Uterus (tissue), 4 donors: ENCODE data around the gene DMRTB1. TPM values are rescaled to one million over a fixed set of nuclear protein-coding genes. Genes with fewer than 3 reads are reported as not detected.
"Not testable (repeated sequence)": the region's sequence is repeated elsewhere in the genome, so short reads cannot be mapped to it uniquely, and the experiment has no call there.

Source experiments
- DNase-seq, 2 donors: peaks; one replicate each; pipeline ENCODE4 v3.0.0-alpha.2; 2019 to 2020
- H3K27ac ChIP-seq, 2 donors: fragments of 200-600 bp; sonication (generic); 1 replicate in 1 of 2; 2 replicates in 1 of 2; pipeline ENCODE4 v1.5.1; 2016 to 2018
- H3K27me3 ChIP-seq, 2 donors: fragments of 200-600 bp; sonication (generic); one replicate each; pipeline ENCODE4 v1.5.1; 2018 to 2019; ENCODE audit warnings: control low read depth in 1 of 2
- H3K36me3 ChIP-seq, 2 donors: fragments of 200-600 bp; sonication (generic); one replicate each; pipeline ENCODE4 v1.5.1; 2019; ENCODE audit warnings: control low read depth in 1 of 2
- H3K4me1 ChIP-seq, 2 donors: fragments of 200-600 bp; sonication (generic); one replicate each; pipeline ENCODE4 v1.5.1; 2018 to 2019; ENCODE audit warnings: control low read depth in 1 of 2
- H3K4me3 ChIP-seq, 2 donors: fragments of 200-600 bp; sonication (generic); 1 replicate in 1 of 2; 2 replicates in 1 of 2; pipeline ENCODE4 v1.5.1; 2018 to 2019; ENCODE audit warnings: mild to moderate bottlenecking in 1 of 2
- H3K9me3 ChIP-seq, 2 donors: fragments of 200-600 bp; sonication (generic); one replicate each; pipeline ENCODE4 v1.5.1; 2019; ENCODE audit warnings: control low read depth in 1 of 2
- CTCF ChIP-seq, 4 experiments: fragments of 200-600 bp in 2 of 4; fragments of 450-650 bp in 2 of 4; sonication (generic) in 2 of 4; IDR thresholded peaks; one replicate each; pipeline ENCODE4 v1.5.1; 2016 to 2019; ENCODE audit warnings: antibody characterized with exemption in 4 of 4, mild to moderate bottlenecking in 2 of 4, moderate library complexity in 1 of 4
- POLR2A ChIP-seq, 2 donors: fragments of 450-650 bp; IDR thresholded peaks; one replicate each; pipeline ENCODE4 v1.6.1; 2016; ENCODE audit warnings: antibody characterized with exemption in 2 of 2, mild to moderate bottlenecking in 1 of 2, moderate library complexity in 1 of 2
- intact Hi-C: fragments of 100-400 bp; cut with DNase I; formaldehyde crosslinking; loops from one replicate; pipeline ENCODE4 v1.15.1; 2023; ENCODE audit warnings: low total_unique reads
- total RNA-seq, 4 donors: library from RNA; depleted of rRNA in 3 of 4; stranded (reverse); fragments of >200 nt in 3 of 4; gene quantifications; one replicate each; pipeline versions ENCODE4 v1.1.0 to v1.2.4, GENCODE V29; 2014 to 2023
- donor health status: DM: yes; HTN: yes; CAD: no.

Gene DMRTB1
- total RNA-seq, 4 donors from 2014 or later: not detected

- no peak for TF ChIP-seq POLR2A (IDR thresholded peaks at IDR 0.05)
- TF ChIP-seq CTCF (IDR thresholded peaks at IDR 0.05): no peak
- H3K4me3 ChIP-seq: no peak overlapping the region
- no peak overlapping the region for H3K27ac ChIP-seq
- no peaks in the 10 kb centered on the region for H3K4me1 ChIP-seq
- no peaks in the 10 kb centered on the region for H3K27me3 ChIP-seq
- H3K36me3 ChIP-seq: no peaks in the 10 kb centered on the region
- intact Hi-C loops: no loop called here
- DNase-seq: no peak
- no peaks in the 10 kb centered on the region for H3K9me3 ChIP-seq
Observed at GRCh38 chr1:53430261-53430660, 28.9 kb upstream of the DMRTB1 start.

DNA sequence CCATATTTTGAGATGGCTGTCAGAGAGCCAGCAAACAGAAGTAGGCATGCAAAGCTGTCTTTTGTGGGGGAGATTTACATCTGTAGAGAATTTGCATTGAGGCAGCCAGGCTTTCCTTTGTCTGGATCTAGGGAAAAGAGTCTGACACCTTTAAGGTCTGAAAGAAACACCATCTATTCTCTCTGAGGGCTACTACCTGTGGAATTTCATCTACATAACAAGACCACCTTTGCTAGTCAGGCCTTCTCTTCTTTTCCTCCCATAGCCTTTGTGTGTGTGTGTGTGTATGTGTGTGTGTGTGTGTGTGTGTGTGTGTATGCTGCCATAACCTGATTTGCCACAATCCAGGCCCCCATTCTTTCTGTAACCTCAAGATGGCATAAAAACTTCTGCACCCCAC lies 28.4 kb upstream of the DMRTB1 start:
- H3K36me3 ChIP-seq: no peaks in the 10 kb centered on the region
- no peaks in the 10 kb centered on the region for H3K4me1 ChIP-seq
- TF ChIP-seq CTCF (IDR thresholded peaks at IDR 0.05) (no peak), POLR2A (IDR thresholded peaks at IDR 0.05) (no peak)
- no peaks in the 10 kb centered on the region for H3K9me3 ChIP-seq
- no peaks in the 10 kb centered on the region for H3K27me3 ChIP-seq
- DNase-seq: no peak
- H3K4me3 ChIP-seq: no peak overlapping the region
- no peak overlapping the region for H3K27ac ChIP-seq
- intact Hi-C loops: no loop called here

GRCh38 chr1:53431244-53431643 lies 28.0 kb upstream of the DMRTB1 start:
- Histone ChIP-seq H3K27me3 (no peaks in the 10 kb centered on the region), H3K36me3 (no peaks in the 10 kb centered on the region), H3K4me3 (no peak overlapping the region), H3K27ac (no peak overlapping the region), H3K4me1 (no peaks in the 10 kb centered on the region), H3K9me3 (no peaks in the 10 kb centered on the region)
- DNase-seq: no peak
- intact Hi-C loops: no loop called here
- TF ChIP-seq POLR2A (IDR thresholded peaks at IDR 0.05) (no peak), CTCF (IDR thresholded peaks at IDR 0.05) (no peak)

GRCh38 chr1:53431805-53432565 lies 27.2 kb upstream of the DMRTB1 start:
- H3K36me3 ChIP-seq: no peaks in the 10 kb centered on the region
- H3K9me3 ChIP-seq: no peaks in the 10 kb centered on the region
- intact Hi-C loops: no loop called here
- H3K27me3 ChIP-seq: no peaks in the 10 kb centered on the region
- H3K4me1 ChIP-seq: no peaks in the 10 kb centered on the region
- no peak overlapping the region for H3K27ac ChIP-seq
- TF ChIP-seq CTCF (IDR thresholded peaks at IDR 0.05) (no peak), POLR2A (IDR thresholded peaks at IDR 0.05) (no peak)
- H3K4me3 ChIP-seq: no peak overlapping the region
- DNase-seq: no peak

DNA sequence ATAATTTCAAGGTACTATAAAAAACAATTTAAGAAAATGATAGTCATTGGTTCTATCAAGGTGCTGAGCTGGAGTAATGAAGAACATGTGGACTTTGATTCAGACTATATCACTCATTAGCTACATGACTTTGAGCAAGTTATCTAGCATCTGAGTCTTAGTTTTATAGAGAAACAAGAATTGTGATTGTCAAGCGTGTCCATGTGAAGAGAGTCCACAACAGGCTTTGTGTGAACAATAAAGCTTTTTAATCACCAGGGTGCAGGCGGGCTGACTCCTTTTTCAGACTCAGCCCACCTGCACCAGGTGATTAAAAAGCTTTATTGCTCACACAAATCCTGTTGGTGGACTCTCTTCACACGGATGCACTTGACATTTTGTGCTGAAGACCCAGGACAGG lies 26.6 kb upstream of the DMRTB1 start:
- Histone ChIP-seq H3K36me3 (no peaks in the 10 kb centered on the region), H3K9me3 (no peaks in the 10 kb centered on the region), H3K27me3 (no peaks in the 10 kb centered on the region), H3K4me1 (no peaks in the 10 kb centered on the region), H3K4me3 (no peak overlapping the region), H3K27ac (no peak overlapping the region)
- intact Hi-C loops: no loop called here
- TF ChIP-seq CTCF (IDR thresholded peaks at IDR 0.05) (no peak), POLR2A (IDR thresholded peaks at IDR 0.05) (no peak)
- DNase-seq: no peak

- intact Hi-C loops, H3K4me1 ChIP-seq, H3K27ac ChIP-seq, DNase-seq, H3K27me3 ChIP-seq, H3K4me3 ChIP-seq, H3K9me3 ChIP-seq, H3K36me3 ChIP-seq: not testable (repeated sequence)
Observed at GRCh38 chr1:53434405-53435007, 24.7 kb upstream of the DMRTB1 start.
